ENCODE results near the gene DCXR.

GRCh38 chr17:82050761-82051641 is 13.5 kb upstream of the DCXR start:
- no peak for TF ChIP-seq CTCF (conservative IDR thresholded peaks at IDR 0.05)
- no peak for TF ChIP-seq EZH2 (IDR thresholded peaks at IDR 0.05; ENCODE audit: low read depth)
